Uterus (tissue), 4 donors: ENCODE data around the gene CTSD. TPM values are rescaled to one million over a fixed set of nuclear protein-coding genes. Genes with fewer than 3 reads are reported as not detected.

Experiments used
- DNase-seq, 2 donors: peaks; one replicate each; pipeline ENCODE4 v3.0.0-alpha.2; 2019 to 2020
- H3K27ac ChIP-seq, 2 donors: fragments of 200-600 bp; sonication (generic); 1 replicate in 1 of 2; 2 replicates in 1 of 2; pipeline ENCODE4 v1.5.1; 2016 to 2018
- H3K27me3 ChIP-seq, 2 donors: fragments of 200-600 bp; sonication (generic); one replicate each; pipeline ENCODE4 v1.5.1; 2018 to 2019; ENCODE audit warnings: control low read depth in 1 of 2
- H3K36me3 ChIP-seq, 2 donors: fragments of 200-600 bp; sonication (generic); one replicate each; pipeline ENCODE4 v1.5.1; 2019; ENCODE audit warnings: control low read depth in 1 of 2
- H3K4me1 ChIP-seq, 2 donors: fragments of 200-600 bp; sonication (generic); one replicate each; pipeline ENCODE4 v1.5.1; 2018 to 2019; ENCODE audit warnings: control low read depth in 1 of 2
- H3K4me3 ChIP-seq, 2 donors: fragments of 200-600 bp; sonication (generic); 1 replicate in 1 of 2; 2 replicates in 1 of 2; pipeline ENCODE4 v1.5.1; 2018 to 2019; ENCODE audit warnings: mild to moderate bottlenecking in 1 of 2
- H3K9me3 ChIP-seq, 2 donors: fragments of 200-600 bp; sonication (generic); one replicate each; pipeline ENCODE4 v1.5.1; 2019; ENCODE audit warnings: control low read depth in 1 of 2
- POLR2A ChIP-seq, 2 donors: fragments of 450-650 bp; IDR thresholded peaks; one replicate each; pipeline ENCODE4 v1.6.1; 2016; ENCODE audit warnings: antibody characterized with exemption in 2 of 2, mild to moderate bottlenecking in 1 of 2, moderate library complexity in 1 of 2
- intact Hi-C: fragments of 100-400 bp; cut with DNase I; formaldehyde crosslinking; loops from one replicate; pipeline ENCODE4 v1.15.1; 2023; ENCODE audit warnings: low total_unique reads
- total RNA-seq, 4 donors: library from RNA; depleted of rRNA in 3 of 4; stranded (reverse); fragments of >200 nt in 3 of 4; gene quantifications; one replicate each; pipeline versions ENCODE4 v1.1.0 to v1.2.4, GENCODE V29; 2014 to 2023
- TF ChIP-seq, protein P1 (sequence below), 4 experiments: fragments of 200-600 bp in 2 of 4; fragments of 450-650 bp in 2 of 4; sonication (generic) in 2 of 4; IDR thresholded peaks; one replicate each; pipeline ENCODE4 v1.5.1; 2016 to 2019; ENCODE audit warnings: antibody characterized with exemption in 4 of 4, mild to moderate bottlenecking in 2 of 4, moderate library complexity in 1 of 4
- donor health status: DM: yes; HTN: yes; CAD: no.

CTSD gene
- total RNA-seq, 4 donors from 2014 or later, result 80.0 to 188 (median 126) TPM

DNA sequence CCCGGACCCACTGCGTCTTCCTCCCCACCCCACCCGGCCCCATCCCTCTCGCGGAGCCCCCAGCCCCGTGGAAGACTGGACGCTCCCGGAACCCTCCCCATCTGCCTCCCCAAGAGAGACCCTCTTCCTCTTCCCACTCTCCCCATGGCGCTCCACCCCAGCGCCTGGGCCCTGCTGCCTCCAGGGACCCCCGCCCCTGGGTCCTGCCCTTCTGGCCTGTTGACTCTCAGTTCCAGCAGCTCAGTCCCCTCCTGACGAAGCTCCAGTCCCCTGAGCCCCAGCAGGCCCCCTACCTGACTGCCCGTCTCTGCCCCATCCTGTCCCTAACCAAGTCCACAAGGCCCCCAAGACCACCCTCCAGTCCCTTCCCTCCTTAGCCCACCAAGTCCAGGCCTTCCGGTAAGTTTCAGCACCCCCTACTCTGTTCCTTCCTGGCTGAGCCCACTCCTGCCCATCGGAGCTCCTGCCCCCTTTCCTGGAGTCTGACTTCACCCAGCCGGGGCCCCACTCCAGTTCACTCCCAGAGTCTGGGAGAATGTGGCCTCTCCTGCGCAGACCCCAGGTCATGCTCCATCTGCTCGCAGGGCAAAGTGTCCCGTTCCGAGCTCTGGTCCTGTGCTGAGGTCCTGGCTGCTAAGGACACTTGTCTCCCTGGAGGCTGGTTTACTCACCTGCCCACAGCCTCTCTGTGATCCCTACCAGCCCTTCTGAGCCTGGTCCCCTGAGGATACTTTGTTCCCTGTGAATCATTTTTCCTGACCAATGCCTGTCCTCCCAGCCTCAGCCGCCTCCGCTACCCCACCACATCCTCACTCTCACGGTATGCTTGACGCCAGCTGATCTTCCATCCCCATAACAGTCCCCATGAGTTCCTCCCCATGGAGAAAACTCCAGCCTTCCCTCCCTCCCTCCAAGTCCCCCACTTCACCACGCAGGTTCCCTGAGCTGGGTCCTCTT lies 14.1 kb downstream of the CTSD start:
- no peak for DNase-seq
- Histone ChIP-seq H3K9me3 (no peaks in the 10 kb centered on the region), H3K4me3 (no peak overlapping the region), H3K27ac (no peak overlapping the region), H3K36me3 (no peaks in the 10 kb centered on the region), H3K4me1 (peaks cover 0 to 10% of the 10 kb centered on the region in 2 donors), H3K27me3 (peaks cover 0 to 3% of the 10 kb centered on the region in 2 donors)
- TF ChIP-seq POLR2A (IDR thresholded peaks at IDR 0.05), result no peak
- TF ChIP-seq, protein P1, sequence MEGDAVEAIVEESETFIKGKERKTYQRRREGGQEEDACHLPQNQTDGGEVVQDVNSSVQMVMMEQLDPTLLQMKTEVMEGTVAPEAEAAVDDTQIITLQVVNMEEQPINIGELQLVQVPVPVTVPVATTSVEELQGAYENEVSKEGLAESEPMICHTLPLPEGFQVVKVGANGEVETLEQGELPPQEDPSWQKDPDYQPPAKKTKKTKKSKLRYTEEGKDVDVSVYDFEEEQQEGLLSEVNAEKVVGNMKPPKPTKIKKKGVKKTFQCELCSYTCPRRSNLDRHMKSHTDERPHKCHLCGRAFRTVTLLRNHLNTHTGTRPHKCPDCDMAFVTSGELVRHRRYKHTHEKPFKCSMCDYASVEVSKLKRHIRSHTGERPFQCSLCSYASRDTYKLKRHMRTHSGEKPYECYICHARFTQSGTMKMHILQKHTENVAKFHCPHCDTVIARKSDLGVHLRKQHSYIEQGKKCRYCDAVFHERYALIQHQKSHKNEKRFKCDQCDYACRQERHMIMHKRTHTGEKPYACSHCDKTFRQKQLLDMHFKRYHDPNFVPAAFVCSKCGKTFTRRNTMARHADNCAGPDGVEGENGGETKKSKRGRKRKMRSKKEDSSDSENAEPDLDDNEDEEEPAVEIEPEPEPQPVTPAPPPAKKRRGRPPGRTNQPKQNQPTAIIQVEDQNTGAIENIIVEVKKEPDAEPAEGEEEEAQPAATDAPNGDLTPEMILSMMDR (IDR thresholded peaks at IDR 0.05), result no peak
- intact Hi-C loops, result no loop called here

DNA sequence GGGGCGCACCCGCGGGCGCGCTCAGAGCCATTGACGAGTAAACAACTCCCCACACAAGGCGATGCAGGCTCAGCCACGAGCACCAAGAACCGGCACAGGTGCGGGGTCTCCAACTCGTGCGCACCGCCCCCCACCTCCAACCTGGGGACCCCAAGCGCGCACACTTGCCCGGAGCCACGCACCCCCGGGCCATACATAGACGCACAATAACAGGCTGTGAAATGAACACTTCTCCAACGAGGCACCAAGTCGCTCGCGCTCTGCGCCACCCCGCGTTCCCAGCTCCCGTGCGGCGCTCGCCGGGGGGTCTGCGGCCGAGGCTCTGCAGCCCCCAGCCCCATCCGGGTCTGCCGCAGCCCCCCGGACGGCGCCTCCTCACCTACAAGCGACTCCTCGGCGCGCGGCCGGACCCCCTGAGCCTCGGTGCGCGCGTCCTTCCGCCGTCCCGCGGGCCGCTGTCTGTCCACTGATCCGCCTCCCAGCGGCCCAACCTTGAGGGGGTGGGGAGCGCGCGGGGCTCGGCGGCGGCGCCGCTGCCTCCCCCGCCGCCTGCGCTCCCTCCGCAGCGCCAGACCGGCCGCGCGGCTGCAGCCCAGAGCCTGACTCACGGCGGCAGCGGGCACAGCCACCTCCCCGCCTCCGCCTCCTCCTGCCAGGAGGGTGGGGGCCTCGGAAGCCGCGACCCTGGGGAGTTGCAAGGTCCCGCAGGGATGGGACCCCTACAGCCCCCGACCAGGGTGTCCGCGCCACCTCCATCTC lies 14.9 kb downstream of the CTSD start:
- no peak overlapping the region for H3K4me3 ChIP-seq
- TF ChIP-seq, protein P1 (IDR thresholded peaks at IDR 0.05), result no peak
- no peak for TF ChIP-seq POLR2A (IDR thresholded peaks at IDR 0.05)
- H3K36me3 ChIP-seq, result no peaks in the 10 kb centered on the region
- no peak for DNase-seq
- intact Hi-C loops, result no loop called here
- H3K27ac ChIP-seq, result no peak overlapping the region
- no peaks in the 10 kb centered on the region for H3K9me3 ChIP-seq
- peaks cover 0 to 10% of the 10 kb centered on the region in 2 donors for H3K4me1 ChIP-seq
- H3K27me3 ChIP-seq, result peaks cover 0 to 3% of the 10 kb centered on the region in 2 donors

DNA sequence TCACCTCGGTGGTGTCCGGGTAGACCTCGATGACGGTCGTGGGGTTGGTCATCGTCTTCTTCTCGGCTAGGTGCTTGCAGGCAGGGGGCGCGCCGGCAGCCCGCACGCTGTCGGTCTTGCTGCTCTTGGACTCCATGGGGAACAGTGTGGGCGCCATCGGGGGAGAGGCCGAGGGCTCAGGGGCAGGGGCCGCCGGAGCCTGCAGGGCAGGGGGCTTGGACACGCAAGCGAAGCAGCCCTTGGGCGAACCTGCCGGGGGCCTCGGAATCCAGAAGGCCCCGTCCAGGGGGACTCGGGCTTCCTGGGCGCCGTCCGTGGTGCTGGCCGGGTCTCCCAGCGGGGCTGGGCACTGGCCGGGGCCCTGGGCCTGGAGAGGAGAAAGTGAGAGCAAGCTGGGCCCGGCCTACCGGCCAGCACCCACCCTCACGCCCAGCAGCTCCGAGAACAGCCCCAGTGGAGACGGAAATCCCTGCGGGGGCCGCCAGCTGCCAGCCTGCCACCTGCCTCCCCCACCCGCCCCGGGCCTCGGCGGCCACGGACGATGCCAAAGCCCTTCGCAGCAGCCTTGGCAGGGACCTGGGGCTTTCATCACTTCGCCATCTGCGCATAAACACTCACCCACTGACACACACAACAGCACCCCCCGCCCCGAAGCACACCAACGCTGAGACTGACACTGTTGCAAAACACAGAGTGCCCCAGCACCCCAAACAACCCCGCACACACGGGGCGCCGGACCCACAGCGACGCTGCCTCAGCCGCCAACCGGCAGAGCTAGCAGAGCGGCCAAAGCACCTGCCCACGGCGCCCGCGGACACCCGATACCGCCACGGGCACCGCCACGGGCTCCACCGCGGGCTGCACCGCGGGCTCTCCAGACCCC lies 15.7 kb downstream of the CTSD start:
- Histone ChIP-seq H3K9me3 (no peaks in the 10 kb centered on the region), H3K4me3 (no peak overlapping the region), H3K27me3 (peaks cover 0 to 3% of the 10 kb centered on the region in 2 donors), H3K36me3 (no peaks in the 10 kb centered on the region), H3K4me1 (peaks cover 0 to 10% of the 10 kb centered on the region in 2 donors), H3K27ac (no peak overlapping the region)
- TF ChIP-seq, protein P1 (IDR thresholded peaks at IDR 0.05), result no peak
- TF ChIP-seq POLR2A (IDR thresholded peaks at IDR 0.05), result no peak
- no peak for DNase-seq
- intact Hi-C loops, result no loop called here

DNA sequence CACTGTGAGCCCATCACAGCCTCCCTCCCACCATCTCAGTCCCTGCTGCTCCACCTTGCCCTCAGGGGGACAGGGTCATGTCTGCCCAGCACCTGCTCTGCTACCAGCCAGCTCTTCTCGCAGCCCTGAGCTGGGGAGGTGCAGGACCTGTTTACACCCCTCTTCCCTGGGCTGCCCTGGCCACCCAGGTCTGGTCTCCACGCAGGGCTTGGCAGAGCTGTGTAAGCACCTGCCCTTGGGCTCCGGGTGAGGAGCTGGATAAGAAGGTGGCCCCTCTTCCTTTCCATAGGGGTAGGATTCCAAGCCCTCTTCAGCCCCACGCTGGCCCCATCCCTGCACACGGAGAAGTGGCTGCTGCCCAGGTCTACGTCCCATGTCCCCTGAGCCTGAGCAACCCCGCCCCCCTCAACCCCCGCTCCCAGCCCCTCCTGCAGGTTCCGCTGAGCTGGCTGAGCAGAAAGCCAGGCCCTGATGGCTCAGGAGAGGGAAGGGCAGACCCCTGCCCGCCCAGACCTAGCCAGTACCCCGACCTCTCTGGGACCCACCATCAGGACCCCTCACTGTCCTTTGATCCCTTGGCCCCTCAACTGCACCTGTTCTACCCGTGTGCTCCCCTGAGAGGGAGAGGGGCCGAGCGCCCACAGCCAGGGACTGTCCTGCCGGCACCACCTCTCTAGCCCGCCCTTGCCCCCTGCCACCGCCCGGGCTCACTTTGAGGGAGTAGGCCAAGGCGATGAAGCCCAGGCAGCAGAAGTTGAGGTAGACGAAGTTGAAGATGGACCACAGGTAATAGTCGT lies 16.6 kb downstream of the CTSD start:
- intact Hi-C loops, result no loop called here
- Histone ChIP-seq H3K4me3 (no peak overlapping the region), H3K9me3 (no peaks in the 10 kb centered on the region), H3K36me3 (no peaks in the 10 kb centered on the region), H3K4me1 (peaks cover 0 to 10% of the 10 kb centered on the region in 2 donors), H3K27ac (no peak overlapping the region), H3K27me3 (peaks cover 0 to 3% of the 10 kb centered on the region in 2 donors)
- DNase-seq, result no peak
- TF ChIP-seq, protein P1 (IDR thresholded peaks at IDR 0.05), result no peak
- no peak for TF ChIP-seq POLR2A (IDR thresholded peaks at IDR 0.05)
